HEK293 (cell line): ENCODE data around the gene CACNA1C.

Source experiments
- GFI1B ChIP-seq: fragments of 450-650 bp; formaldehyde crosslinking; IDR thresholded peaks from 2 replicates; pipeline ENCODE4 v1.5.1; 2016; ENCODE audit warnings: missing biosample characterization, missing genetic modification characterization
- ZBTB1 ChIP-seq: fragments of 450-650 bp; formaldehyde crosslinking; IDR thresholded peaks from 2 replicates; pipeline ENCODE4 v1.5.1; 2016; ENCODE audit warnings: missing biosample characterization, missing genetic modification characterization

DNA sequence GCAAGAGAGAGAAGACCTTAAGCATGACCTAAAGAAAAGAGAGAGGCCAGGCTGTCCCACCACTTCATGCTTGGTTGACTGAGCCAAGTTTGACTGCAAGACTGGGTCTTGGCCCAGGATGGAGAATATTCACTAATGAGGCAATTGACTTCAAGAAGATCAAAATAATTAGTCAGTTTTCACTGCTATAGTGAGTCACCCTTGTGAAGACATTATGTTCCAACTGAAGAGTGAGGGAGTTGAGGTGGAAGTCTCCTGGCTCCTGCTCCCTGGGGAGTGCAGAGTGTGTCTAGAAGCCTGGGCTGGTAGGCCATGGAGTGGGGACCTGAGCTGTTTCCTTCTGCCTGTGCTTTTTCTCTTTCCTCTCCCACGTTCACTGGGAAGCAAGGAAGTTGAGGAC, 117.6 kb downstream of the CACNA1C start:
- TF ChIP-seq GFI1B (tag by site-specific recombination) (no peak), ZBTB1 (tag by site-specific recombination) (no peak)
